ENCODE data around the gene STAT4.

The STAT4 gene

GRCh38 chr2:191150600-191151330 is at the start of gene STAT4:
TSS of gene STAT4 (minus strand) at chr2:191150994. CDS start at chr2:191148203, 2,791 bp downstream.
- TF ChIP-seq ZNF274 (IDR thresholded peaks at IDR 0.05; ENCODE audit: low read depth, low read length), result no peak
- H3K4me3 ChIP-seq (ENCODE audit: low read length), result peak within 1 kb of the TSS; percentile 69

GRCh38 chr2:191199929-191200512 is 49.2 kb upstream of the STAT4 start:
- H3K4me3 ChIP-seq (ENCODE audit: low read length), result no peak overlapping the region
- no peak for TF ChIP-seq ZNF274 (IDR thresholded peaks at IDR 0.05; ENCODE audit: low read depth, low read length)

- no peak overlapping the region for H3K4me3 ChIP-seq (ENCODE audit: low read length)
- TF ChIP-seq ZNF274 (IDR thresholded peaks at IDR 0.05; ENCODE audit: low read depth, low read length), result no peak
Measured at GRCh38 chr2:191198271-191198670, 47.5 kb upstream of the STAT4 start.

GRCh38 chr2:191197096-191197495 is 46.3 kb upstream of the STAT4 start:
- H3K4me3 ChIP-seq (ENCODE audit: low read length), result no peak overlapping the region
- no peak for TF ChIP-seq ZNF274 (IDR thresholded peaks at IDR 0.05; ENCODE audit: low read depth, low read length)

- no peak for TF ChIP-seq ZNF274 (IDR thresholded peaks at IDR 0.05; ENCODE audit: low read depth, low read length)
- no peak overlapping the region for H3K4me3 ChIP-seq (ENCODE audit: low read length)
Measured at GRCh38 chr2:191195021-191195420, 44.2 kb upstream of the STAT4 start.

GRCh38 chr2:191190861-191191552 is 40.2 kb upstream of the STAT4 start:
- no peak overlapping the region for H3K4me3 ChIP-seq (ENCODE audit: low read length)
- TF ChIP-seq ZNF274 (IDR thresholded peaks at IDR 0.05; ENCODE audit: low read depth, low read length), result no peak

DNA sequence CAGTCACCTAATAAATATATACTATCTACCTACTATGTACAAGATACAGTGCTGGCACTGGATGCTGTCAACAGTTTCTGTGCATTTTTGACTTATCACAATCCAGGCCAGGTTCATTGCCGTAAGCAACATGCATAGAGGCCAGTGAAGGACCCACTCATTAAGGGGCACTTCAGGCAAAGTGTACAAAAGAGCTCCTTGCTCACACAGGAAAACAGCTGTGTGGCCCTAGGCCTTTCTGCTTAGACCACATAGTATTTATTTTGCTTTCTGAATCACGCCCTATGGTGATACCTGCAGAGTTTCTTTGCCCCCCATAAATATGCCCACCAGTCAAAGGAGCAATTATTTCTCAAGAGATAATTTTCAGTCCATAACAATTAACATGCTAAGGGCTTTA is 39.6 kb upstream of the STAT4 start:
- TF ChIP-seq ZNF274 (IDR thresholded peaks at IDR 0.05; ENCODE audit: low read depth, low read length), result no peak
- H3K4me3 ChIP-seq (ENCODE audit: low read length), result no peak overlapping the region

GRCh38 chr2:191189112-191189635 is 38.4 kb upstream of the STAT4 start:
- no peak for TF ChIP-seq ZNF274 (IDR thresholded peaks at IDR 0.05; ENCODE audit: low read depth, low read length)
- H3K4me3 ChIP-seq (ENCODE audit: low read length), result no peak overlapping the region

DNA sequence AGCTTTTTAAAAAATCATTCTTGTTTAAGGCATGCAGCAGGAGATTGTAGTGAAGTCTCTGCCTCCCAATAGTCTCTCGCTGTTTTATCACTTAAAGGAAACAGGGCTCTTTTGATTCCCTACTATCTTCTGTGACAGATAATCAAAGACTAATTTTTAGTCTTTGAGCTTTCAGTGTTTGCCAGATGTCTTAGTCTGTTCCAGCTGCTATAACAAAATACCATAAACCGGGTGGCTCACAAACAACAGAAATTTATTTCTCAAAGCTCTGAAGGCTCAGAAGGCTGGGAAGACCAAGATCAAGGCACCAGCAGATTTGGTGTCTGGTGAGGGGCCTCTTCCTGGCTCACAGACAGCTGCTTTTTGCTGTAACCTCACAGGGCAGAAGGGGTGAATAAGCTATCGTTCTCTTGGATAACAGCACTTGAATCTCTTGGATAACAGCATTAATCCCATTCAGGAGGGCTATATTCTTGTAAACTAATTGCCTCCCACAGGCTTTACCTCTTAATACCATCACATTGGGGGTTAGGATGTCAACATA is 37.8 kb upstream of the STAT4 start:
- no peak for TF ChIP-seq ZNF274 (IDR thresholded peaks at IDR 0.05; ENCODE audit: low read depth, low read length)
- no peak overlapping the region for H3K4me3 ChIP-seq (ENCODE audit: low read length)

- no peak for TF ChIP-seq ZNF274 (IDR thresholded peaks at IDR 0.05; ENCODE audit: low read depth, low read length)
- H3K4me3 ChIP-seq (ENCODE audit: low read length), result no peak overlapping the region
Measured at GRCh38 chr2:191187105-191187829, 36.5 kb upstream of the STAT4 start.

DNA sequence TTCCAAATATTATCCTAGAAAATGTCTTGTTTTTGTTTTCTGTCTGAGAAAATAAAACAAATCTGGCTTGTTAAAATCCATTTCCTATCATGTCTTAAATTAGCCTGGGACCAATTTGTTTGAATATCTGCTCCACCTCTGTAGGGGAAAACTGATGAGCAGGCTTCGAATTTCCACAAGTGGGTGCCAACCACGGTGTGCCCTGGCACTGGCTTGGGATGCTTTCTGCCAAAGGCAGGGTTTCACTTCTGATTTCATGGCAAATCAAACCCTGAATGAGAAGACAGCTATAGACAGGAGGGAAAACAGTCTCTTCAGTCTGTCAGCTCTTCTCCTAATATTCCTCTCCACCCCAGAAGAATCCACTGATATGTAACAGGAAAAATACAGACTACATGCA is 33.7 kb upstream of the STAT4 start:
- H3K4me3 ChIP-seq (ENCODE audit: low read length), result no peak overlapping the region
- no peak for TF ChIP-seq ZNF274 (IDR thresholded peaks at IDR 0.05; ENCODE audit: low read depth, low read length)

GRCh38 chr2:191183516-191183915 is 32.7 kb upstream of the STAT4 start:
- H3K4me3 ChIP-seq (ENCODE audit: low read length), result no peak overlapping the region
- TF ChIP-seq ZNF274 (IDR thresholded peaks at IDR 0.05; ENCODE audit: low read depth, low read length), result no peak

GRCh38 chr2:191183081-191183480 is 32.3 kb upstream of the STAT4 start:
- H3K4me3 ChIP-seq (ENCODE audit: low read length), result no peak overlapping the region
- no peak for TF ChIP-seq ZNF274 (IDR thresholded peaks at IDR 0.05; ENCODE audit: low read depth, low read length)

DNA sequence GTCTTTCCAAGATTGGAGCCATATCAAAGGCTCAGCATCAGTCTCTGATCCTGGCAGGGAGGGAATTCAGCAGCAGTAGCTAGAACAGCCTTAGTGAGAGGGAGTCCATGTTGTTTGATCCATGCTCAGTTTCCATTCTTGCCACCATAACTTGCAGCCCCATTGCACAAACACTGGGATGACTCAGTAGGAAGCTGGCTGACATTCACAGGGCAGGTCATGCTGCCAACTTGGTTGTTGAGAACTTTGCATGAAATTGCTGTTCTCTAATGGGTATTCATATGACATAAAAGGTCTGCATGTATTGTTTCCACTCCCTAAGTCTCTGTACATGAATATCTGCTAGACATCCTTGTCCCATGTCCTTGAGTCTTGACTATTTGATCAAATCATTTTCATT is 29.9 kb upstream of the STAT4 start:
- no peak for TF ChIP-seq ZNF274 (IDR thresholded peaks at IDR 0.05; ENCODE audit: low read depth, low read length)
- no peak overlapping the region for H3K4me3 ChIP-seq (ENCODE audit: low read length)

All from GM08714 (cell line).